H9 (cell line): ENCODE data around the gene TMEM135. TPM values are rescaled to one million over a fixed set of nuclear protein-coding genes. Genes with fewer than 3 reads are reported as not detected.

ENCODE experiments used
- DNase-seq: peaks from one replicate; pipeline ENCODE4 v3.0.0-alpha.2; 2017
- H2AFZ ChIP-seq: one replicate; pipeline ENCODE4 v1.6.1; 2013; ENCODE audit warnings: mild to moderate bottlenecking, low read length, control low read depth, moderate library complexity
- H2AK5ac ChIP-seq: 2 replicates; pipeline ENCODE4 v1.6.1; 2013; ENCODE audit warnings: low read length, control low read depth, mixed read lengths; ENCODE audit not compliant: insufficient read length
- H2BK120ac ChIP-seq: one replicate; pipeline ENCODE4 v1.6.1; 2013; ENCODE audit warnings: low read depth, mild to moderate bottlenecking, low read length, control low read depth, inconsistent platforms; ENCODE audit not compliant: poor library complexity, severe bottlenecking
- H2BK12ac ChIP-seq: 2 replicates; pipeline ENCODE4 v1.6.1; 2013; ENCODE audit warnings: low read length, control low read depth, mixed read lengths, low read depth; ENCODE audit not compliant: insufficient read length
- H2BK15ac ChIP-seq: 2 replicates; pipeline ENCODE4 v1.6.1; 2013; ENCODE audit warnings: low read depth, low read length, control low read depth
- H2BK20ac ChIP-seq: one replicate; pipeline ENCODE4 v1.6.1; 2013; ENCODE audit warnings: low read depth, mild to moderate bottlenecking, low read length, control low read depth, inconsistent platforms; ENCODE audit not compliant: poor library complexity, severe bottlenecking
- H2BK5ac ChIP-seq: 2 replicates; pipeline ENCODE4 v1.6.1; 2013; ENCODE audit warnings: low read length, control low read depth, mixed read lengths; ENCODE audit not compliant: insufficient read length
- H3K14ac ChIP-seq: 2 replicates; pipeline ENCODE4 v1.6.1; 2013; ENCODE audit warnings: low read length, control low read depth; ENCODE audit not compliant: insufficient read depth
- H3K18ac ChIP-seq: 2 replicates; pipeline ENCODE4 v1.6.1; 2013; ENCODE audit warnings: low read depth, mild to moderate bottlenecking, mixed read lengths, low read length, control low read depth; ENCODE audit not compliant: insufficient read length
- H3K23ac ChIP-seq: 2 replicates; pipeline ENCODE4 v1.6.1; 2013; ENCODE audit warnings: low read length, control low read depth, mixed read lengths, low read depth; ENCODE audit not compliant: insufficient read length
- H3K23me2 ChIP-seq: 2 replicates; pipeline ENCODE4 v1.6.1; 2013; ENCODE audit warnings: low read depth, mild to moderate bottlenecking, mixed read lengths, low read length, control low read depth; ENCODE audit not compliant: insufficient read length, poor library complexity, severe bottlenecking
- H3K27ac ChIP-seq: 2 replicates; pipeline ENCODE4 v1.5.1; 2013; ENCODE audit warnings: low read length, control low read depth, mixed read lengths, low read depth; ENCODE audit not compliant: insufficient read length
- H3K27me3 ChIP-seq: 2 replicates; pipeline ENCODE4 v1.6.1; 2013; ENCODE audit warnings: low read length, control low read depth, inconsistent platforms; ENCODE audit not compliant: insufficient read depth
- H3K4ac ChIP-seq: 2 replicates; pipeline ENCODE4 v1.6.1; 2013; ENCODE audit warnings: low read depth, mild to moderate bottlenecking, control low read depth, inconsistent platforms, low read length, moderate library complexity
- H3K4me1 ChIP-seq: 2 replicates; pipeline ENCODE4 v1.6.1; 2013; ENCODE audit warnings: low read length, control low read depth, inconsistent platforms; ENCODE audit not compliant: insufficient read depth
- H3K4me2 ChIP-seq: 2 replicates; pipeline ENCODE4 v1.6.1; 2013; ENCODE audit warnings: low read length, control low read depth, mixed read lengths; ENCODE audit not compliant: insufficient read length, insufficient read depth
- H3K56ac ChIP-seq: 2 replicates; pipeline ENCODE4 v1.6.1; 2013; ENCODE audit warnings: low read depth, mild to moderate bottlenecking, mixed read lengths, low read length, control low read depth; ENCODE audit not compliant: insufficient read length
- H3K79me1 ChIP-seq: 2 replicates; pipeline ENCODE4 v1.6.1; 2013; ENCODE audit warnings: low read depth, mild to moderate bottlenecking, moderate library complexity, low read length, control low read depth, inconsistent platforms; ENCODE audit not compliant: insufficient read depth, poor library complexity, severe bottlenecking
- H3K79me2 ChIP-seq: 2 replicates; pipeline ENCODE4 v1.6.1; 2013; ENCODE audit warnings: low read length, control low read depth, inconsistent platforms; ENCODE audit not compliant: insufficient read depth
- H3K9ac ChIP-seq: 2 replicates; pipeline ENCODE4 v1.6.1; 2013; ENCODE audit warnings: low read length, control low read depth, mixed read lengths; ENCODE audit not compliant: insufficient read length; ENCODE audit errors: extremely low read depth
- H3K9me3 ChIP-seq: one replicate; pipeline ENCODE4 v1.6.1; 2013; ENCODE audit warnings: low read depth, low read length, inconsistent platforms; ENCODE audit not compliant: control insufficient read depth
- H3T11ph ChIP-seq: one replicate; pipeline ENCODE4 v1.6.1; 2013; ENCODE audit warnings: mild to moderate bottlenecking, low read length, control low read depth, inconsistent platforms
- H4K20me1 ChIP-seq: one replicate; pipeline ENCODE4 v1.6.1; 2013; ENCODE audit not compliant: control insufficient read depth, insufficient read length, insufficient read depth
- H4K5ac ChIP-seq: 2 replicates; pipeline ENCODE4 v1.6.1; 2013; ENCODE audit warnings: low read depth, mild to moderate bottlenecking, mixed read lengths, low read length, control low read depth; ENCODE audit not compliant: insufficient read length
- H4K8ac ChIP-seq: replicated peaks from 2 replicates; pipeline ENCODE4 v1.6.1; 2013; ENCODE audit warnings: low read length, control low read depth, mixed read lengths, low read depth; ENCODE audit not compliant: insufficient read length
- H4K91ac ChIP-seq: 2 replicates; pipeline ENCODE4 v1.6.1; 2013; ENCODE audit warnings: low read depth, mild to moderate bottlenecking, moderate library complexity, mixed read lengths, low read length, control low read depth; ENCODE audit not compliant: insufficient read length
- H3K27ac Mint-ChIP-seq, 3 experiments: 2 replicates in 2 of 3; 3 replicates in 1 of 3; pipeline ENCODE4 v1.8.0; 2020 to 2021; ENCODE audit warnings: mixed read lengths in 3 of 3, mild to moderate bottlenecking in 1 of 3, moderate library complexity in 1 of 3
- H3K27me3 Mint-ChIP-seq: 2 replicates; pipeline ENCODE4 v1.8.0; 2021; ENCODE audit warnings: low read depth, mild to moderate bottlenecking, moderate library complexity, mixed read lengths
- H3K36me3 Mint-ChIP-seq, 3 experiments: 2 replicates in 2 of 3; 3 replicates in 1 of 3; pipeline ENCODE4 v1.8.0; 2020 to 2021; ENCODE audit warnings: low read depth in 3 of 3, mixed read lengths in 3 of 3; ENCODE audit not compliant: insufficient read depth in 1 of 3
- H3K4me1 Mint-ChIP-seq, 2 experiments: 2 replicates each; pipeline ENCODE4 v1.8.0; 2020; ENCODE audit warnings: mixed read lengths in 2 of 2
- H3K4me3 Mint-ChIP-seq, 2 experiments: 2 replicates in 1 of 2; 3 replicates in 1 of 2; pipeline ENCODE4 v1.8.0; 2020 to 2021; ENCODE audit warnings: mild to moderate bottlenecking in 2 of 2, mixed read lengths in 2 of 2, moderate library complexity in 1 of 2
- H3K9me3 Mint-ChIP-seq, 2 experiments: 2 replicates in 1 of 2; 3 replicates in 1 of 2; pipeline ENCODE4 v1.8.0; 2020; ENCODE audit warnings: mild to moderate bottlenecking in 2 of 2, mixed read lengths in 2 of 2, moderate library complexity in 1 of 2
- WGBS: extraction: QIAGEN DNeasy Blood & Tissue Kit; methylation state at CpG from one replicate; pipeline ENCODE4 v1.1.7; 2013; ENCODE audit warnings: missing lambda C conversion rate, low lambda C conversion rate, mixed read lengths; ENCODE audit not compliant: insufficient read length; ENCODE audit errors: extremely low coverage; 5-methylcytosine and 5-hydroxymethylcytosine counted together
- total RNA-seq: library from RNA; stranded (reverse); gene quantifications from 2 replicates; pipeline ENCODE4 v1.2.1, GENCODE V29; 2021
- TF ChIP-seq, protein P1 (sequence below): fragments of 200-600 bp; sonication (generic); conservative IDR thresholded peaks from 3 replicates; pipeline ENCODE4 v1.8.0; 2021; ENCODE audit warnings: antibody characterized with exemption, mild to moderate bottlenecking

TMEM135 gene
- total RNA-seq, 1 experiment from 2014 or later = 25.2 TPM

DNA sequence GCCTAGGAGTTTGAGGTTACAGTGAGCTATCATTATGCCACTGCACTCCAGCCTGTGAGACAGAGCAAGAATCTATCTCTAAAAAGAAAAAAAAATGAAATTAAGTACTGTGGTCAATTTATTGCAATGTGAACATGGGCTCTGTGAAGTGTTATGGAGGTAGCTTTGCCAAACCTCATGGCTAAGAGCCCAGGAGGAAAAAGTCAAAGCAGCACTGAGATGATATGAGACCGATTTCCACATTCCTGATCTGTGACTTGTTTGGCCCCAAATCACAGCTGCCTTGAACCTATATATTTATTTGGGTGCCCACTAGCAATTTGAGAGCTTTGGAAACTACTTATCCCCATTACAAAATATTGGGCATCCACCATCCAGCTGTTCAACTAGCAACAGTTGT lies 29.8 kb upstream of the TMEM135 start:
- Histone ChIP-seq H3K79me2 (no peaks in the 10 kb centered on the region), H2BK120ac (no peak overlapping the region), H2BK15ac (no peak overlapping the region), H3K4me1 (no peaks in the 10 kb centered on the region), H4K8ac (no peak overlapping the region), H2BK20ac (no peak overlapping the region), H3K18ac (no peak overlapping the region), H2BK5ac (no peak overlapping the region), H3K9me3 (no peaks in the 10 kb centered on the region), H2BK12ac (no peak overlapping the region), H3K23ac (no peak overlapping the region), H2AFZ (no peak overlapping the region), H3K27me3 (no peaks in the 10 kb centered on the region), H3K23me2 (no peaks in the 10 kb centered on the region), H4K5ac (no peak overlapping the region), H3K14ac (no peak overlapping the region), H3K4me2 (no peak overlapping the region), H3K79me1 (no peaks in the 10 kb centered on the region), H3K56ac (no peak overlapping the region), H3K27ac (no peak overlapping the region), H2AK5ac (no peak overlapping the region), H3K9ac (no peak overlapping the region), H3T11ph (no peak overlapping the region), H4K91ac (no peak overlapping the region), H3K4ac (no peak overlapping the region), H4K20me1 (no peaks in the 10 kb centered on the region)
- Mint-ChIP-seq H3K27ac (no peak overlapping the region), H3K9me3 (no peaks in the 10 kb centered on the region), H3K4me3 (no peak overlapping the region), H3K4me1 (peaks cover 4 to 5% of the 10 kb centered on the region in 2 experiments), H3K36me3 (no peaks in the 10 kb centered on the region), H3K27me3 (no peaks in the 10 kb centered on the region)
- DNase-seq = no peak
- WGBS = no CpG with 5 or more reads among the region's 1 CpG
- TF ChIP-seq, protein P1, sequence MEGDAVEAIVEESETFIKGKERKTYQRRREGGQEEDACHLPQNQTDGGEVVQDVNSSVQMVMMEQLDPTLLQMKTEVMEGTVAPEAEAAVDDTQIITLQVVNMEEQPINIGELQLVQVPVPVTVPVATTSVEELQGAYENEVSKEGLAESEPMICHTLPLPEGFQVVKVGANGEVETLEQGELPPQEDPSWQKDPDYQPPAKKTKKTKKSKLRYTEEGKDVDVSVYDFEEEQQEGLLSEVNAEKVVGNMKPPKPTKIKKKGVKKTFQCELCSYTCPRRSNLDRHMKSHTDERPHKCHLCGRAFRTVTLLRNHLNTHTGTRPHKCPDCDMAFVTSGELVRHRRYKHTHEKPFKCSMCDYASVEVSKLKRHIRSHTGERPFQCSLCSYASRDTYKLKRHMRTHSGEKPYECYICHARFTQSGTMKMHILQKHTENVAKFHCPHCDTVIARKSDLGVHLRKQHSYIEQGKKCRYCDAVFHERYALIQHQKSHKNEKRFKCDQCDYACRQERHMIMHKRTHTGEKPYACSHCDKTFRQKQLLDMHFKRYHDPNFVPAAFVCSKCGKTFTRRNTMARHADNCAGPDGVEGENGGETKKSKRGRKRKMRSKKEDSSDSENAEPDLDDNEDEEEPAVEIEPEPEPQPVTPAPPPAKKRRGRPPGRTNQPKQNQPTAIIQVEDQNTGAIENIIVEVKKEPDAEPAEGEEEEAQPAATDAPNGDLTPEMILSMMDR = no peak
